ENCODE measurements around the gene NKD1.

NKD1 gene

DNA sequence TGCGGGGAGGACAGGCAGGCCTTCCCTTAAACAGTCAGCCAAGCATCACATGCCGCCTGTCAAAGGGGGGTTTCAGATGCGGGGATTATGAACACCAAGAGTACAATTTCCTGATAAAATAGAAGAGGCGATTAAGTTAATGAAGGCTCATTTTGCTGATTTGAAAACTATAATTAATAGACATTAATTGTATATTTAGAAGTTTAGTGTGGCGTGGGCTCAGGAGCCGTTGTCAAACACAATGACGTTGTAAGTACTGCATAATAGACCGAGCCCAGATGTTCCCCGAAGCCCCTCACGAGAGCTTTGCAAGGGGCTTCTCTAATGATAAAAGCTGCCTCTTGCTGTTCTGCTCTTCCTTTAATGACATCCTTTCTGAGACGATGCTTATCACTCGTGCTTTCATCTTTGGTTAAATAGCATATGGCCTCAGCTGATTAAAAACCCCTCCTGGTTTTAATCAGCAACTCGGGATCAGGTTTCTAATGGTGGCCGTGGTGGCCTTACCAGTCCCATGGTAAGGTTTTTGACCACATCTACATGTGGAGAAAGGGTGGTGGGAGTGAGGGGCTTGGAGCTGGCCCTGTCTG, 104.7 kb downstream of the NKD1 start:
- CTCF ChIA-PET, result interaction anchor here (0.6 to 1.6 kb wide), 2 partner anchors 12 to 173 kb away, joined by 3 to 5 read pairs; no protein-coding TSS in a partner anchor
- TF ChIP-seq NFRKB (IDR thresholded peaks at IDR 0.05) (no peak), ELF4 (IDR thresholded peaks at IDR 0.05) (no peak), FOXK2 (IDR thresholded peaks at IDR 0.05) (no peak), ZNF384 (IDR thresholded peaks at IDR 0.05) (no peak), BHLHE40 (IDR thresholded peaks at IDR 0.05; ENCODE audit: borderline replicate concordance) (no peak)
- POLR2A ChIA-PET, result no interaction called here
- DNase-seq (ENCODE audit: extremely low spot score), result no peak

DNA sequence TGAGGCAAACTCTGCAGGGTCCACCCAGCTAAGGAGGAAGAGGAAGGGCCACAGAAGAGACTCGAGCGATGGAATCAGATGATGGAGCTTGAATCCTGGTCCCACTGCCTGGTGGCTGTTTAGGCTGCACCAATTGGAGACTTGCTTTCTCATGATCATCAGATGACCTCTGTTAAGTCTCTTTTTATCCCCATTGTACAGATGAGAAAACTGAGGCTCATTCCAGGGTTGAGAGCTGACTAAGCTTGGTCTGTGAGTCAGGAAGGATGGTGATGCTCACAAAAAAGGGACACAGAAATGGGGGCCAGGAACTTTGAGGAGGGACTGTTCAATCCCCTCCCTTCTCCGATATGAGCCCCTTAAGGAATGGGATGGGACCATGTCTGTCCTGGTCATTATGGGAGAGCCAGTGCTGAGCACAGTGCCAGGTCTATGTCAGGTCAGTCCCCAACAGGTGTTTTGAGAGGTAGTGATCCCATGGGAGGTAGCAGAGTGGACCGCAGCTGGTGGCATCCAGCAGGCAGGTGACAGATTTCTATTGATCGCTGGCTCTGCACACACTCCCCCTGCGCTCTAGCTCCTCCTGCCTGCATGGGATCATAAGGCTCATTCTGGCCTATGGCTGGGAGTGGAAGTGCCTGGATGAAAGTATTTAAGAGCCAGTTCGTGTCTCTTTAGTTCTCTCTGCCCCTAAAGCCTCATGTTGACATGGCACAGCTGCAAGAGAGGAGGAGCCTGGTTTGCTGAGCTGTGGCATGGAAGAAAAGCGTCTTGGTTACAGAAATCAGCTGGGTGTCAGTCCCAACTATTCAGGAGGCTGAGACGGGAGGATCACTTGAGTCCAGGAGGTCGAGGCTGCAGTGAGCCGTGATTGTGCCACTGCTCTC, 105.7 kb downstream of the NKD1 start:
- DNase-seq (ENCODE audit: extremely low spot score), result no peak
- CTCF ChIA-PET, result interaction anchor here (0.6 to 1.6 kb wide), 3 partner anchors 11 to 172 kb away, joined by 3 to 5 read pairs (median 3); no protein-coding TSS in a partner anchor
- TF ChIP-seq NFRKB (IDR thresholded peaks at IDR 0.05), result no peak
- TF ChIP-seq BHLHE40 (IDR thresholded peaks at IDR 0.05; ENCODE audit: borderline replicate concordance), result no peak
- TF ChIP-seq ZNF384 (IDR thresholded peaks at IDR 0.05), result no peak
- TF ChIP-seq, protein P1, sequence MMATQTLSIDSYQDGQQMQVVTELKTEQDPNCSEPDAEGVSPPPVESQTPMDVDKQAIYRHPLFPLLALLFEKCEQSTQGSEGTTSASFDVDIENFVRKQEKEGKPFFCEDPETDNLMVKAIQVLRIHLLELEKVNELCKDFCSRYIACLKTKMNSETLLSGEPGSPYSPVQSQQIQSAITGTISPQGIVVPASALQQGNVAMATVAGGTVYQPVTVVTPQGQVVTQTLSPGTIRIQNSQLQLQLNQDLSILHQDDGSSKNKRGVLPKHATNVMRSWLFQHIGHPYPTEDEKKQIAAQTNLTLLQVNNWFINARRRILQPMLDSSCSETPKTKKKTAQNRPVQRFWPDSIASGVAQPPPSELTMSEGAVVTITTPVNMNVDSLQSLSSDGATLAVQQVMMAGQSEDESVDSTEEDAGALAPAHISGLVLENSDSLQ (IDR thresholded peaks at IDR 0.05), result no peak
- TF ChIP-seq LEF1 (IDR thresholded peaks at IDR 0.05; ENCODE audit: borderline replicate concordance), result no peak
- no peak for TF ChIP-seq FOXA1 (IDR thresholded peaks at IDR 0.05)
- no peak for TF ChIP-seq SUZ12 (IDR thresholded peaks at IDR 0.05)
- TF ChIP-seq SP1 (IDR thresholded peaks at IDR 0.05), result no peak
- TF ChIP-seq ELF4 (IDR thresholded peaks at IDR 0.05), result no peak
- TF ChIP-seq FOXK2 (IDR thresholded peaks at IDR 0.05), result no peak
- no peak for TF ChIP-seq L3MBTL2 (conservative IDR thresholded peaks at IDR 0.05)
- no peak for TF ChIP-seq ARNT (IDR thresholded peaks at IDR 0.05)
- TF ChIP-seq FOXM1 (IDR thresholded peaks at IDR 0.05; ENCODE audit: borderline replicate concordance), result no peak
- TF ChIP-seq CTBP1 (IDR thresholded peaks at IDR 0.05; ENCODE audit: borderline replicate concordance), result no peak
- POLR2A ChIA-PET, result no interaction called here

DNA sequence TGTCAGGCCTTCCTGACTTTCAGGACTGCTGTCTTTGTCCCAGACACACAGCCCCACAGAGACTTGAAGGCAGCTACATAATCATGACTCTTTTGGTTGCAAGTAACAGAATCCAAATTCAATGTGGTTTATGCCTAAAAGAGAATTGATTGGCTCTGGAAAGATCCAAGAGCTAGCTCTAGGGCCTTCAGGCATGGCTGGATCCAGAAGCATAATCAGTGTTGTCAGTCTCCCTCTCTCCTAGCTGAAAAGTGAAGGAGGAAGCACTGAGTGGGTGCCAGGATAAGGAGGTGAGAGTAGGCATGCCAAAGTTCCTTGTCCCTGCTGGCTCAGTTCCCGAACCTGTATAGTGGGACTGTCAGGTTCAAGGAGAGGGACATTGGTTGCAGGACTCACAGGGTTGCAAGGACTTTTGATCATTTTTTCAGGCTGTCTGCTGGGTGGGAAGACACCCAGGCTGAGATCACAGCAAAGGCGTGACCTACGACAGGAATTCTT, 107.4 kb downstream of the NKD1 start:
- ChIA-PET CTCF (interaction anchor here (1.1 to 1.2 kb wide), 2 partner anchors 10 to 151 kb away, joined by 3 read pairs; no protein-coding TSS in a partner anchor), POLR2A (no interaction called here)
- TF ChIP-seq L3MBTL2 (conservative IDR thresholded peaks at IDR 0.05), result no peak
- TF ChIP-seq ZNF384 (IDR thresholded peaks at IDR 0.05), result no peak
- no peak for TF ChIP-seq FOXM1 (IDR thresholded peaks at IDR 0.05; ENCODE audit: borderline replicate concordance)
- no peak for TF ChIP-seq ARNT (IDR thresholded peaks at IDR 0.05)
- TF ChIP-seq ELF4 (IDR thresholded peaks at IDR 0.05), result no peak
- TF ChIP-seq NFRKB (IDR thresholded peaks at IDR 0.05), result no peak
- TF ChIP-seq SP1 (IDR thresholded peaks at IDR 0.05), result no peak
- no peak for TF ChIP-seq FOXK2 (IDR thresholded peaks at IDR 0.05)
- no peak for TF ChIP-seq HDGF (IDR thresholded peaks at IDR 0.05; ENCODE audit: borderline replicate concordance)
- no peak for TF ChIP-seq LEF1 (IDR thresholded peaks at IDR 0.05; ENCODE audit: borderline replicate concordance)
- no peak for TF ChIP-seq CTBP1 (IDR thresholded peaks at IDR 0.05; ENCODE audit: borderline replicate concordance)
- no peak for TF ChIP-seq TARDBP (IDR thresholded peaks at IDR 0.05)
- TF ChIP-seq, protein P1 (IDR thresholded peaks at IDR 0.05), result no peak
- no peak for TF ChIP-seq BHLHE40 (IDR thresholded peaks at IDR 0.05; ENCODE audit: borderline replicate concordance)
- TF ChIP-seq SUZ12 (IDR thresholded peaks at IDR 0.05), result no peak
- no peak for TF ChIP-seq FOXA1 (IDR thresholded peaks at IDR 0.05)
- no peak for DNase-seq (ENCODE audit: extremely low spot score)

DNA sequence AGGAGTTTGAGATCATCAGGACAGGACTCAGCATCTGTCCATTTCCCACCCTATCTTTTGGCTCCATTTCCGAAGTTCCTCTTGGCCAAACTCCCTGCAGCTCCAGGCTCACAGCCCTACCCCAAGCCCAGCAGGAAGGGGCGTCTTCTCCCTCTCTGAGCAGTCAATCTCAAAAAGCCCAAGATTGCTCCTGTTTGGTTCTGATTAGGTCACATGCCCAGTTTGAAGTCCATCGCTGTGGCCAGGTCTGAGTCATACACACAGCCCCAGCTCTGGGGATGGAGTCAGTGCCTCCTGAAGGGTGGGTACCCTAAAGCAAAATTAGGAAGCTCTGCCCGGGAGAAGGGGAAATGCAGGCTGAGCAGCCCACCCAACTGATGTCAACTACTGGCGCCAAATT, 109.0 kb downstream of the NKD1 start:
- no peak for DNase-seq (ENCODE audit: extremely low spot score)
- no peak for TF ChIP-seq SUZ12 (IDR thresholded peaks at IDR 0.05)
- no peak for TF ChIP-seq NFRKB (IDR thresholded peaks at IDR 0.05)
- ChIA-PET POLR2A (interaction anchor here (0.6 kb wide), 1 partner anchor 11 kb away, joined by 3 read pairs; no protein-coding TSS in a partner anchor), CTCF (interaction anchor here (0.6 to 0.8 kb wide), 2 partner anchors 8 to 46 kb away, joined by 3 read pairs; no protein-coding TSS in a partner anchor)

DNA sequence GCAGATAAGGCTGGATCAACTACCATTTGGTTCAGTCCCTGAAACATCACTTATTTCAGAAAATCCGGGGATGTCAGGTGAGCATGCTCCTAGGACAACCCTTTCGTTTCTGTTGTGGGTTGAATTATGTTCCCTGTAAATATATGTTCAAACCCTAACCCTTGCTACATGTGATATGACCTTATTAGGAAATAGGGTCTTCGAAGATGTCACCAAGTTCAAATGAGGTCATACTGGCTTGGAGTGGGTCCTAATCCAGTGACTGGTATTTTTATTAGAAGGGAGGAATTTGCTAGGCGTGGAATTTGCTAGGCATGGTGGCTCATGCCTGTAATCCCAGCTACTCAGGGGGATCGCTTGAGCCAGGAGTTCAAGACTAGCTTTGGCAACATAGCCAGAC, 111.6 kb downstream of the NKD1 start:
- CTCF ChIA-PET, result no interaction called here
- POLR2A ChIA-PET, result no interaction called here
- DNase-seq (ENCODE audit: extremely low spot score), result no peak
- TF ChIP-seq BHLHE40 (IDR thresholded peaks at IDR 0.05; ENCODE audit: borderline replicate concordance), result no peak
- no peak for TF ChIP-seq ELF4 (IDR thresholded peaks at IDR 0.05)
- no peak for TF ChIP-seq CTBP1 (IDR thresholded peaks at IDR 0.05; ENCODE audit: borderline replicate concordance)
- TF ChIP-seq FOXM1 (IDR thresholded peaks at IDR 0.05; ENCODE audit: borderline replicate concordance), result no peak
- TF ChIP-seq HDGF (IDR thresholded peaks at IDR 0.05; ENCODE audit: borderline replicate concordance), result no peak
- TF ChIP-seq ARNT (IDR thresholded peaks at IDR 0.05), result no peak
- TF ChIP-seq, protein P1 (IDR thresholded peaks at IDR 0.05), result no peak
- TF ChIP-seq NFRKB (IDR thresholded peaks at IDR 0.05), result no peak
- no peak for TF ChIP-seq FOXA1 (IDR thresholded peaks at IDR 0.05)
- TF ChIP-seq SP1 (IDR thresholded peaks at IDR 0.05), result no peak
